ENCODE results near the gene NR2C1. TPM values are rescaled to one million over a fixed set of nuclear protein-coding genes. Genes with fewer than 3 reads are reported as not detected.

Gene NR2C1
- polyA plus RNA-seq, 3 donors: 2.2 to 24.7 (median 6.0) TPM

DNA sequence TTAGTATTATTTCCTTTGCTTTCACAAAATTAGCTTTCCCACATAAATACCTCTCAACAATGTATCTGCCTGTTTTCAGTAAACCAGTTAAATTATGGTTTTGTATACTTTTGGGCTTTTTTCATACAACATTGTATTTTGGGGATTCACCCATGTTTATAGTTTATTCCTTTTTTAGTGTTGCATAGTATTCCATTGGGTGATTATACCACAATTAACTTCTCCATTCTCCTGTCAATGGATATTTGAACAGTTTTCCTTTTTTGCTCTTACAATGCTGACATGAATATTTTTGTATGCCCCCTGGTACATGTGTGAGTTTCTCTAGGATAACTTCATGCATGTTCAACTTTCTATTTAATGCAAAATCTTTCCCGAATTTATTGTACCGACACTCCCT, 57.3 kb downstream of the NR2C1 start:
- Histone ChIP-seq H3K36me3 (replicated peaks in 1 of 2; ENCODE audit: control insufficient read depth in 1 of 2, insufficient read depth in 2 of 2, low read length in 2 of 2) (peaks cover 0 to 3% of the 10 kb centered on the region in 2 donors), H3K79me2 (ENCODE audit: insufficient read depth, low read length) (no peaks in the 10 kb centered on the region), H4K20me1 (ENCODE audit: insufficient read depth, low read length) (no peaks in the 10 kb centered on the region), H3K27ac (ENCODE audit: low read depth in 1 of 2, low read length in 2 of 2) (no peak overlapping the region), H3K4me1 (ENCODE audit: control insufficient read depth in 1 of 2, insufficient read depth in 2 of 2, low read length in 2 of 2) (peaks cover 0 to 4% of the 10 kb centered on the region in 2 donors), H3K4me3 (replicated peaks in 1 of 3; ENCODE audit: low read depth in 2 of 3, low read length in 3 of 3) (no peak overlapping the region), H3K4me2 (replicated peaks; ENCODE audit: extremely low read depth, low read length, poor library complexity, severe bottlenecking) (no peak overlapping the region), H2AFZ (ENCODE audit: insufficient read depth, low read depth, low read length, poor library complexity, severe bottlenecking) (no peak overlapping the region), H3K9ac (ENCODE audit: insufficient read depth, low read length, poor library complexity, severe bottlenecking) (no peak overlapping the region), H3K9me3 (replicated peaks in 1 of 2; ENCODE audit: control insufficient read depth in 1 of 2, insufficient read depth in 1 of 2, low read length in 2 of 2) (no peaks in the 10 kb centered on the region), H3K27me3 (ENCODE audit: control insufficient read depth in 2 of 2, insufficient read depth in 2 of 2, low read length in 2 of 2) (no peaks in the 10 kb centered on the region)
- H3K4me1 Mint-ChIP-seq: peaks cover 15% of the 10 kb centered on the region
- intact Hi-C loops (cut with micrococcal nuclease): no loop called here
- H3K36me3 Mint-ChIP-seq: peaks cover 16 to 19% of the 10 kb centered on the region in 2 donors
- H3K27ac Mint-ChIP-seq: no peak overlapping the region
- TF ChIP-seq, protein P1, sequence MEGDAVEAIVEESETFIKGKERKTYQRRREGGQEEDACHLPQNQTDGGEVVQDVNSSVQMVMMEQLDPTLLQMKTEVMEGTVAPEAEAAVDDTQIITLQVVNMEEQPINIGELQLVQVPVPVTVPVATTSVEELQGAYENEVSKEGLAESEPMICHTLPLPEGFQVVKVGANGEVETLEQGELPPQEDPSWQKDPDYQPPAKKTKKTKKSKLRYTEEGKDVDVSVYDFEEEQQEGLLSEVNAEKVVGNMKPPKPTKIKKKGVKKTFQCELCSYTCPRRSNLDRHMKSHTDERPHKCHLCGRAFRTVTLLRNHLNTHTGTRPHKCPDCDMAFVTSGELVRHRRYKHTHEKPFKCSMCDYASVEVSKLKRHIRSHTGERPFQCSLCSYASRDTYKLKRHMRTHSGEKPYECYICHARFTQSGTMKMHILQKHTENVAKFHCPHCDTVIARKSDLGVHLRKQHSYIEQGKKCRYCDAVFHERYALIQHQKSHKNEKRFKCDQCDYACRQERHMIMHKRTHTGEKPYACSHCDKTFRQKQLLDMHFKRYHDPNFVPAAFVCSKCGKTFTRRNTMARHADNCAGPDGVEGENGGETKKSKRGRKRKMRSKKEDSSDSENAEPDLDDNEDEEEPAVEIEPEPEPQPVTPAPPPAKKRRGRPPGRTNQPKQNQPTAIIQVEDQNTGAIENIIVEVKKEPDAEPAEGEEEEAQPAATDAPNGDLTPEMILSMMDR (IDR thresholded peaks at IDR 0.05): no peak
- peaks cover 0 to 7% (median under 1%) of the 10 kb centered on the region in 7 donors for H3K9me3 Mint-ChIP-seq
- WGBS (ENCODE audit: insufficient coverage): no CpG with 5 or more reads among the region's 2 CpGs
- no peak for DNase-seq
- peaks cover 0 to 2% (median 0%) of the 10 kb centered on the region in 3 donors for H3K27me3 Mint-ChIP-seq (ENCODE audit: low read depth in 3 of 3)
- no peak overlapping the region for H3K4me3 Mint-ChIP-seq

DNA sequence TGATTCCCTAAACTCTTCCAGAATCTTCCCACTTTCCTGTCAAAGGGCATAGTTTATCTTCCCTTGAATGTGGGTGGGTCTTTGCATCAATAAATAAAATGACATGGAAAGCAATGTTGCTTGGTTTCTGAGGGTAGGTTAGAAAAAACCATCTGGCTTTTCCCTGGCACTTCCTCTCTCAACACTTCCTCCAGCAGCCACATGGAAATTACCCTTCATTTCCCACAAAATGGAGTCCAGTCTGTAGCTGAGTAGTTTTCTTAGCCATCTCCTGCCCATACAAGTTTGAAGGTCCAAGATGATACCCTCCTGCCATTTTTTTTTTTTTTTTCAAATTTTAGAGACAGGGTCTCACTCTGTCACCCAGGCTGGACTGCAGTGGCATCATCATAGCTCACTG, 58.9 kb downstream of the NR2C1 start:
- Mint-ChIP-seq H3K27ac (no peak overlapping the region), H3K4me3 (no peak overlapping the region)
- intact Hi-C loops (cut with micrococcal nuclease): no loop called here

More for the DNA sequence above, 58.9 kb downstream of the NR2C1 start:
- Mint-ChIP-seq H3K9me3 (peaks cover 0 to 7% (median 2%) of the 10 kb centered on the region in 7 donors), H3K4me1 (peaks cover 29% of the 10 kb centered on the region), H3K36me3 (peaks cover 8 to 10% of the 10 kb centered on the region in 2 donors), H3K27me3 (ENCODE audit: low read depth in 3 of 3) (peaks cover 0 to 2% (median 0%) of the 10 kb centered on the region in 3 donors)
- Histone ChIP-seq H3K27ac (ENCODE audit: low read depth in 1 of 2, low read length in 2 of 2) (no peak overlapping the region), H3K36me3 (replicated peaks in 1 of 2; ENCODE audit: control insufficient read depth in 1 of 2, insufficient read depth in 2 of 2, low read length in 2 of 2) (no peaks in the 10 kb centered on the region), H3K9me3 (replicated peaks in 1 of 2; ENCODE audit: control insufficient read depth in 1 of 2, insufficient read depth in 1 of 2, low read length in 2 of 2) (no peaks in the 10 kb centered on the region), H3K9ac (ENCODE audit: insufficient read depth, low read length, poor library complexity, severe bottlenecking) (no peak overlapping the region), H4K20me1 (ENCODE audit: insufficient read depth, low read length) (no peaks in the 10 kb centered on the region), H2AFZ (ENCODE audit: insufficient read depth, low read depth, low read length, poor library complexity, severe bottlenecking) (peak overlapping the region; percentile 51), H3K4me3 (replicated peaks in 1 of 3; ENCODE audit: low read depth in 2 of 3, low read length in 3 of 3) (no peak overlapping the region), H3K4me2 (replicated peaks; ENCODE audit: extremely low read depth, low read length, poor library complexity, severe bottlenecking) (no peak overlapping the region), H3K4me1 (ENCODE audit: control insufficient read depth in 1 of 2, insufficient read depth in 2 of 2, low read length in 2 of 2) (peaks cover 0 to 7% of the 10 kb centered on the region in 2 donors), H3K27me3 (ENCODE audit: control insufficient read depth in 2 of 2, insufficient read depth in 2 of 2, low read length in 2 of 2) (no peaks in the 10 kb centered on the region), H3K79me2 (ENCODE audit: insufficient read depth, low read length) (no peaks in the 10 kb centered on the region)
- peak; percentile 4 to 51 (median 10) for DNase-seq
- TF ChIP-seq, protein P1 (IDR thresholded peaks at IDR 0.05): no peak

All from CD14-positive monocyte (primary cell).